Keratinocyte (primary cell): ENCODE results near the gene ANKMY2. TPM values are rescaled to one million over a fixed set of nuclear protein-coding genes. Genes with fewer than 3 reads are reported as not detected.

ENCODE experiments used
- DNase-seq: peaks from one replicate; pipeline ENCODE4 v3.0.0-alpha.2; 2011; ENCODE audit warnings: low read depth, missing footprints, low spot score
- FAIRE-seq: peaks from 2 replicates; lab custom pipeline; 2011; peaks lifted over from hg19 to GRCh38; lab: Jason Lieb, UNC
- H2AFZ ChIP-seq: 2 replicates; pipeline ENCODE4 v1.6.0; 2012; ENCODE audit warnings: low read length, control low read depth, inconsistent platforms; ENCODE audit not compliant: control insufficient read depth
- H3K27ac ChIP-seq: 2 replicates; pipeline ENCODE4 v1.5.1; 2011; ENCODE audit warnings: low read length; ENCODE audit not compliant: control insufficient read depth, insufficient read depth
- H3K27me3 ChIP-seq: 3 replicates; pipeline ENCODE4 v1.6.0; 2011; ENCODE audit warnings: low read length; ENCODE audit not compliant: control insufficient read depth, insufficient read depth; ENCODE audit errors: extremely low read depth
- H3K36me3 ChIP-seq, 2 experiments: 2 replicates in 1 of 2; 3 replicates in 1 of 2; pipeline ENCODE4 v1.5.1; 2011; ENCODE audit warnings: low read length in 2 of 2, mild to moderate bottlenecking in 1 of 2; ENCODE audit not compliant: control insufficient read depth in 2 of 2, insufficient read depth in 2 of 2; ENCODE audit errors: extremely low read depth in 1 of 2
- H3K4me1 ChIP-seq: 3 replicates; pipeline ENCODE4 v1.5.1; 2011; ENCODE audit warnings: low read length; ENCODE audit not compliant: control insufficient read depth, insufficient read depth; ENCODE audit errors: extremely low read depth
- H3K4me2 ChIP-seq: 3 replicates; pipeline ENCODE4 v1.6.0; 2011; ENCODE audit warnings: low read depth, low read length; ENCODE audit not compliant: control insufficient read depth, insufficient read depth; ENCODE audit errors: extremely low read depth
- H3K4me3 ChIP-seq, 3 experiments: fragments of 200-600 bp in 1 of 3; sonication (generic) in 1 of 3; 2 replicates in 2 of 3; 3 replicates in 1 of 3; pipeline ENCODE4 v1.5.1; 2011 to 2016; ENCODE audit warnings: low read length in 3 of 3, mild to moderate bottlenecking in 3 of 3, control low read depth in 2 of 3, inconsistent platforms in 1 of 3, low read depth in 1 of 3, mixed read lengths in 1 of 3, mixed run types in 1 of 3, moderate library complexity in 1 of 3; ENCODE audit not compliant: control insufficient read depth in 2 of 3, insufficient read depth in 2 of 3; ENCODE audit errors: extremely low read depth in 1 of 3
- H3K79me2 ChIP-seq: 2 replicates; pipeline ENCODE4 v1.6.0; 2012; ENCODE audit warnings: low read length; ENCODE audit not compliant: control insufficient read depth, insufficient read depth
- H3K9ac ChIP-seq: 3 replicates; pipeline ENCODE4 v1.6.0; 2011; ENCODE audit warnings: low read length; ENCODE audit not compliant: control insufficient read depth, insufficient read depth; ENCODE audit errors: extremely low read depth
- H3K9me1 ChIP-seq: 3 replicates; pipeline ENCODE4 v1.6.0; 2011; ENCODE audit warnings: low read length; ENCODE audit not compliant: control insufficient read depth, insufficient read depth; ENCODE audit errors: extremely low read depth
- H3K9me3 ChIP-seq: 2 replicates; pipeline ENCODE4 v1.5.1; 2012; ENCODE audit warnings: low read depth, low read length; ENCODE audit not compliant: control insufficient read depth
- H4K20me1 ChIP-seq: 3 replicates; pipeline ENCODE4 v1.6.0; 2011; ENCODE audit warnings: low read length; ENCODE audit not compliant: control insufficient read depth, insufficient read depth; ENCODE audit errors: extremely low read depth
- EZH2 ChIP-seq: IDR thresholded peaks from one replicate; pipeline ENCODE4 v1.6.1; 2012; ENCODE audit warnings: inconsistent platforms, mild to moderate bottlenecking, low read length, moderate library complexity
- dilution Hi-C: fragments of 300-500 bp; cut with MboI; formaldehyde crosslinking; loops from one replicate; pipeline ENCODE4 v1.7.0; 2020; ENCODE audit warnings: low sequenced_read_pairs; ENCODE audit not compliant: extremely low pct_ligation_motif_present
- polyA plus RNA-seq, 5 experiments: library from polyadenylated mRNA; depleted of rRNA in 3 of 5; stranded (reverse) in 3 of 5; stranded (forward) in 1 of 5; unstranded in 1 of 5; fragments of >200 nt; gene quantifications; 1 replicate in 1 of 5; 2 replicates in 3 of 5; 3 replicates in 1 of 5; pipeline versions ENCODE4 v1.2.1 to v1.2.3, GENCODE V29; 2011 to 2012; ENCODE audit warnings: missing spikeins in 2 of 5, low read depth in 1 of 5, low replicate concordance in 1 of 5
- TF ChIP-seq, protein P1 (sequence below), 3 experiments: IDR thresholded peaks in 1 of 3; conservative IDR thresholded peaks in 1 of 3; optimal IDR thresholded peaks in 1 of 3; 2 replicates in 2 of 3; 3 replicates in 1 of 3; pipeline versions ENCODE3 to v1.5.1; 2011; ENCODE audit warnings: low read length in 3 of 3, mild to moderate bottlenecking in 3 of 3, moderate library complexity in 2 of 3, control low read depth in 1 of 3, inconsistent platforms in 1 of 3; ENCODE audit not compliant: insufficient read depth in 2 of 3; ENCODE audit errors: extremely low read depth in 1 of 3

The ANKMY2 gene
- polyA plus RNA-seq, 1 donor (not counting 4 experiments of a cell fraction or from before 2014, with no cell fraction given), result 13.3 TPM

- FAIRE-seq (no peak), DNase-seq (no peak)
- dilution Hi-C loops, result no loop called here
- peak overlapping the region; percentile 87 for H3K4me2 ChIP-seq
- no peak for TF ChIP-seq EZH2
- TF ChIP-seq, protein P1, sequence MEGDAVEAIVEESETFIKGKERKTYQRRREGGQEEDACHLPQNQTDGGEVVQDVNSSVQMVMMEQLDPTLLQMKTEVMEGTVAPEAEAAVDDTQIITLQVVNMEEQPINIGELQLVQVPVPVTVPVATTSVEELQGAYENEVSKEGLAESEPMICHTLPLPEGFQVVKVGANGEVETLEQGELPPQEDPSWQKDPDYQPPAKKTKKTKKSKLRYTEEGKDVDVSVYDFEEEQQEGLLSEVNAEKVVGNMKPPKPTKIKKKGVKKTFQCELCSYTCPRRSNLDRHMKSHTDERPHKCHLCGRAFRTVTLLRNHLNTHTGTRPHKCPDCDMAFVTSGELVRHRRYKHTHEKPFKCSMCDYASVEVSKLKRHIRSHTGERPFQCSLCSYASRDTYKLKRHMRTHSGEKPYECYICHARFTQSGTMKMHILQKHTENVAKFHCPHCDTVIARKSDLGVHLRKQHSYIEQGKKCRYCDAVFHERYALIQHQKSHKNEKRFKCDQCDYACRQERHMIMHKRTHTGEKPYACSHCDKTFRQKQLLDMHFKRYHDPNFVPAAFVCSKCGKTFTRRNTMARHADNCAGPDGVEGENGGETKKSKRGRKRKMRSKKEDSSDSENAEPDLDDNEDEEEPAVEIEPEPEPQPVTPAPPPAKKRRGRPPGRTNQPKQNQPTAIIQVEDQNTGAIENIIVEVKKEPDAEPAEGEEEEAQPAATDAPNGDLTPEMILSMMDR (optimal IDR thresholded peaks at IDR 0.05 in 1 of 3, IDR thresholded peaks at IDR 0.05 in 1 of 3, conservative IDR thresholded peaks at IDR 0.05 in 1 of 3; ENCODE audit: extremely low read depth in 1 of 3, insufficient read depth in 2 of 3, low read length in 3 of 3), result no peak
- peak overlapping the region; percentile 94 for H3K27ac ChIP-seq
- H3K79me2 ChIP-seq, result peaks cover 67% of the 10 kb centered on the region
- peaks cover 6% of the 10 kb centered on the region for H4K20me1 ChIP-seq
- peaks cover 48% of the 10 kb centered on the region for H3K4me1 ChIP-seq
- no peaks in the 10 kb centered on the region for H3K9me3 ChIP-seq
- H3K9me1 ChIP-seq, result no peaks in the 10 kb centered on the region
- peak overlapping the region; percentile 91 for H3K9ac ChIP-seq
- peak overlapping the region; percentile 96 to 99 (median 98) for H3K4me3 ChIP-seq
- H2AFZ ChIP-seq, result peak overlapping the region; percentile 95
- H3K36me3 ChIP-seq, result no peaks in the 10 kb centered on the region
- no peaks in the 10 kb centered on the region for H3K27me3 ChIP-seq
Observed at GRCh38 chr7:16646472-16647072, 1.0 kb upstream of the ANKMY2 start.

- Histone ChIP-seq H3K27me3 (no peaks in the 10 kb centered on the region), H3K79me2 (peaks cover 52% of the 10 kb centered on the region), H3K4me2 (peak overlapping the region; percentile 96), H3K4me3 (peak overlapping the region; percentile 94 to 99 (median 98)), H2AFZ (peak overlapping the region; percentile 93), H4K20me1 (peaks cover 6% of the 10 kb centered on the region), H3K9ac (peak overlapping the region; percentile 91), H3K4me1 (peaks cover 36% of the 10 kb centered on the region), H3K36me3 (no peaks in the 10 kb centered on the region), H3K27ac (peak overlapping the region; percentile 94), H3K9me1 (no peaks in the 10 kb centered on the region), H3K9me3 (no peaks in the 10 kb centered on the region)
- dilution Hi-C loops, result no loop called here
- TF ChIP-seq EZH2, result no peak
- TF ChIP-seq, protein P1 (optimal IDR thresholded peaks at IDR 0.05 in 1 of 3, IDR thresholded peaks at IDR 0.05 in 1 of 3, conservative IDR thresholded peaks at IDR 0.05 in 1 of 3; ENCODE audit: extremely low read depth in 1 of 3, insufficient read depth in 2 of 3, low read length in 3 of 3), result no peak
- no peak for DNase-seq
- no peak for FAIRE-seq
Observed at GRCh38 chr7:16644636-16645592, 640 bp downstream of the ANKMY2 start.
